Measurements from ENCODE around the gene C12orf57.

The C12orf57 gene

DNA sequence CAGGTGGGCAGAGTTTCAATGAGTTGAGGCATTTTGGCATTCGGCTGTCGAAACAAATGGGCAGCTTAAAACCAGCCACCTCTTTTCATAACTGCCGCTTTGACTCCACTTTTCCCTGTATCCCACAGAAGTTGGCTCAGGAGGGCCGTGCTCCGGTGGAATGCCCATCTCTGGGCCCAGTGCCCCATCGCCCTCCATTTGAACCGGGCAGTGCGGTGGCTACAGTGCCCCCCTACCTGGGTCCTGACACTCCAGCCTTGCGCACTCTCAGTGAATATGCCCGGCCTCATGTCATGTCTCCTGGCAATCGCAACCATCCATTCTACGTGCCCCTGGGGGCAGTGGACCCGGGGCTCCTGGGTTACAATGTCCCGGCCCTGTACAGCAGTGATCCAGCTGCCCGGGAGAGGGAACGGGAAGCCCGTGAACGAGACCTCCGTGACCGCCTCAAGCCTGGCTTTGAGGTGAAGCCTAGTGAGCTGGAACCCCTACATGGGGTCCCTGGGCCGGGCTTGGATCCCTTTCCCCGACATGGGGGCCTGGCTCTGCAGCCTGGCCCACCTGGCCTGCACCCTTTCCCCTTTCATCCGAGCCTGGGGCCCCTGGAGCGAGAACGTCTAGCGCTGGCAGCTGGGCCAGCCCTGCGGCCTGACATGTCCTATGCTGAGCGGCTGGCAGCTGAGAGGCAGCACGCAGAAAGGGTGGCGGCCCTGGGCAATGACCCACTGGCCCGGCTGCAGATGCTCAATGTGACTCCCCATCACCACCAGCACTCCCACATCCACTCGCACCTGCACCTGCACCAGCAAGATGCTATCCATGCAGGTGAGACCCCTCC is 5.2 kb upstream of the C12orf57 start:
- Mint-ChIP-seq H3K4me3 (no peak overlapping the region), H3K27ac (peak overlapping the region; percentile 88), H3K4me1 (peaks cover 22% of the 10 kb centered on the region), H3K9me3 (no peaks in the 10 kb centered on the region), H3K27me3 (no peaks in the 10 kb centered on the region), H3K36me3 (peaks cover 16% of the 10 kb centered on the region)
- no peak for DNase-seq (ENCODE audit: low spot score in 2 of 2)
- ATAC-seq (ENCODE audit: low read depth) = no peak

DNA sequence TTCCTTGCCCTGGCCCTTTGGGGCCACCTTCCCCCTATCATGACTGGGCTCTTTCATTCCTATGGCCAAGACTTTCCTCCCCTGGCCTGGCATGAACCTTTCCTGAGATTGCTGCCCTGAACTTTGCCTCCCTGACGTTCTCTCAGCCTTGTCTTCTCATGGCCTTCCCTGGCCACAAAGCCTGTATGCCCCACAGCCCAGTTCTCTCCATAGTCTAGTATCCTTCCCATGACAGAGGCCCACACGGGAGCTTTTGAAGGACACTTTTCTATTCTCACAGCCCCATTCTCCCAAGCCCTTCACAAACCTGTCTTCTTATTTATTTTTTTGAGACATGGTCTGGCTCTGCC is 4.7 kb upstream of the C12orf57 start:
- Mint-ChIP-seq H3K27me3 (no peaks in the 10 kb centered on the region), H3K4me3 (peak overlapping the region; percentile 25), H3K36me3 (peaks cover 13% of the 10 kb centered on the region), H3K4me1 (peaks cover 24% of the 10 kb centered on the region), H3K9me3 (no peaks in the 10 kb centered on the region), H3K27ac (peak overlapping the region; percentile 75)
- DNase-seq (ENCODE audit: low spot score in 2 of 2) (no peak), ATAC-seq (ENCODE audit: low read depth) (no peak)

DNA sequence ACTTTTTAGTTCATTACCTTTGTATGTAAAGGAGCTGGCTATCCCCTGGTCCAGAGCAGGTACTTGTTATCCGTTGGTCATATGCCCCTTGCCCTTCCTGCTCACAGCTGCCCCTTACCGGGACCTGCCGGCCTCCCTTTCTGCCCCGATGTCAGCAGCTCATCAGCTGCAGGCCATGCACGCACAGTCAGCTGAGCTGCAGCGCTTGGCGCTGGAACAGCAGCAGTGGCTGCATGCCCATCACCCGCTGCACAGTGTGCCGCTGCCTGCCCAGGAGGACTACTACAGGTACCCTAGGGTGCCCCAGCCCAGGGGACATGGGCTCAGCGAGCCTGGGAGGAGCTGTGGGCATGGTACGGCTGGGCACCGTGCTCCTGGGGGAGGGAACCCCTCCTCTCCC is 2.6 kb upstream of the C12orf57 start:
- no peaks in the 10 kb centered on the region for H3K27me3 Mint-ChIP-seq
- H3K4me1 Mint-ChIP-seq = peaks cover 32% of the 10 kb centered on the region
- no peak overlapping the region for H3K27ac Mint-ChIP-seq
- no peak overlapping the region for H3K4me3 Mint-ChIP-seq
- ATAC-seq (ENCODE audit: low read depth) (no peak), DNase-seq (ENCODE audit: low spot score in 2 of 2) (no peak)
- H3K36me3 Mint-ChIP-seq = peaks cover 4% of the 10 kb centered on the region
- H3K9me3 Mint-ChIP-seq = no peaks in the 10 kb centered on the region

DNA sequence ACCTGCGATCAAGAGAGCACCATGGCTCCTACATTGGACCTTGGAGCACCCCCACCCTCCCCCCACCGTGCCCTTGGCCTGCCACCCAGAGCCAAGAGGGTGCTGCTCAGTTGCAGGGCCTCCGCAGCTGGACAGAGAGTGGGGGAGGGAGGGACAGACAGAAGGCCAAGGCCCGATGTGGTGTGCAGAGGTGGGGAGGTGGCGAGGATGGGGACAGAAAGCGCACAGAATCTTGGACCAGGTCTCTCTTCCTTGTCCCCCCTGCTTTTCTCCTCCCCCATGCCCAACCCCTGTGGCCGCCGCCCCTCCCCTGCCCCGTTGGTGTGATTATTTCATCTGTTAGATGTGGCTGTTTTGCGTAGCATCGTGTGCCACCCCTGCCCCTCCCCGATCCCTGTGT is 2.0 kb upstream of the C12orf57 start:
- Mint-ChIP-seq H3K27me3 (no peaks in the 10 kb centered on the region), H3K4me1 (peaks cover 31% of the 10 kb centered on the region), H3K36me3 (peaks cover 4% of the 10 kb centered on the region), H3K4me3 (no peak overlapping the region), H3K27ac (peak overlapping the region; percentile 100), H3K9me3 (no peaks in the 10 kb centered on the region)
- DNase-seq (ENCODE audit: low spot score in 2 of 2) = no peak
- no peak for ATAC-seq (ENCODE audit: low read depth)

DNA sequence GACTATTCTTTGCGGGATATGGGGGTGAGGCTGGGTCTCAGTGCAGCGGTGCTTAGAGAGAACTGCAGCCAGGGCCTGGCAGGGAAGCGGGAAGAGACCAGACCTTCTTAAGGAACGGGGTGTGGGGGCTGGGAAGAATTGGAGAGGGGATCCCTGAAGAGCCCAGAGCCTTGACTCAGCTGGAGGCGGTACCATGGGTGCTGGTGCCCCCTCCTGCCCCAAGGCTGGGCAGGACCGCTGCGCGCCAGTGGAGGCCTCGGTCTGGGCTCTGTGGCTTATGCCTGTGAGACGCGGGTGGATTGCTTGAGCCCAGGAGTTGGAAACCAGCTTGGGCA is 1.5 kb upstream of the C12orf57 start:
- Mint-ChIP-seq H3K4me3 (no peak overlapping the region), H3K36me3 (peaks cover 4% of the 10 kb centered on the region), H3K27ac (peak overlapping the region; percentile 100), H3K9me3 (no peaks in the 10 kb centered on the region), H3K27me3 (no peaks in the 10 kb centered on the region), H3K4me1 (peaks cover 32% of the 10 kb centered on the region)
- ATAC-seq (ENCODE audit: low read depth) (no peak), DNase-seq (ENCODE audit: low spot score in 2 of 2) (no peak)

DNA sequence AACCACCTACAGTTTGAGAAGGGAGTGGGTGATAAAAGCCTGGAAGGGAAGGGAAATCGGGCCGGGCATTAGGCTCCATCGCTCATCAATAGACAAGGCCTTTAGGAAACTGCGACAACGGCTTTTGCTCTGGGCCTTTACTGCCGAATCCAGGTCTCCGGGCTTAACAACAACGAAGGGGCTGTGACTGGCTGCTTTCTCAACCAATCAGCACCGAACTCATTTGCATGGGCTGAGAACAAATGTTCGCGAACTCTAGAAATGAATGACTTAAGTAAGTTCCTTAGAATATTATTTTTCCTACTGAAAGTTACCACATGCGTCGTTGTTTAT is 467 bp upstream of the C12orf57 start:
- Mint-ChIP-seq H3K27me3 (no peaks in the 10 kb centered on the region), H3K36me3 (peaks cover 4% of the 10 kb centered on the region), H3K4me3 (peak overlapping the region; percentile 95), H3K9me3 (no peaks in the 10 kb centered on the region), H3K4me1 (peaks cover 36% of the 10 kb centered on the region), H3K27ac (peak overlapping the region; percentile 100)
- ATAC-seq (ENCODE audit: low read depth) = peak; percentile 59
- peak in 1 of 2 donors; percentile 60 for DNase-seq (ENCODE audit: low spot score in 2 of 2)

DNA sequence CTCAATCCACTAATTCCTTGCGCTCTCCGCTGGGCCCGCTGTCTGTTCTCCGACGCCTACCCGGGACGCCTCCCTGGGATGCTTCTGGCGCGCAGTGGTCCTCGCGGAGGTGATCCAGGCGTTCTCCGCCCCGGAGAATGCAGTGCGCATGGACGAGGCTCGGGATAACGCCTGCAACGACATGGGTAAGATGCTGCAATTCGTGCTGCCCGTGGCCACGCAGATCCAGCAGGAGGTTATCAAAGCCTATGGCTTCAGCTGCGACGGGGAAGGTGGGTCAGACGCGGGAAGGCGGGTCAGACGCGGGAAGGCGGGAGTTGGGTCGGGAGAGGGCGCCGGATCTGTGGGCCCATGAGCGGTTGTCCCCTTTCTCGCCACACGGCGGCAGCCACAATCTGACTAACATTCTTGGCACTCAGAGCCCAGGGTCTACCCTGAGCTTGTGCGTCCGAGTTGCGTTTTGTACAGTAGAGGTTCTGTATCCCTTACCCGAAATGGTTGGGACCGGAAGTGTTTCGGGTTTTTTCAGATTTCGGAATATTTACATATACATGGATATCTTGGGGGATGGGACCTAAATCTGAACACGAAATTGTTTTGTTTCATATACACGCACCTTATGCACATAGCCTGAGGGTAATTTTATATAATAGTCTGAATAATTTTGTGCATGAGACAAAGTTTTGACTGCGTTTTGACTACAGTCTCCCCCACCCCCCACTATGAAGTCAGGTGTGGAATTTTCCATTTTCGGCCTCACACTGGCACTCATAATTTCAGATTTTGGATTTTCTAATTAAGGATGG is 762 bp downstream of the C12orf57 start:
- Mint-ChIP-seq H3K27me3 (no peaks in the 10 kb centered on the region), H3K9me3 (no peaks in the 10 kb centered on the region), H3K4me1 (peaks cover 43% of the 10 kb centered on the region), H3K27ac (peak overlapping the region; percentile 100), H3K36me3 (peaks cover 2% of the 10 kb centered on the region), H3K4me3 (peak overlapping the region; percentile 95)
- ATAC-seq (ENCODE audit: low read depth) (peak; percentile 40), DNase-seq (ENCODE audit: low spot score in 2 of 2) (peak; percentile 76 to 82)

DNA sequence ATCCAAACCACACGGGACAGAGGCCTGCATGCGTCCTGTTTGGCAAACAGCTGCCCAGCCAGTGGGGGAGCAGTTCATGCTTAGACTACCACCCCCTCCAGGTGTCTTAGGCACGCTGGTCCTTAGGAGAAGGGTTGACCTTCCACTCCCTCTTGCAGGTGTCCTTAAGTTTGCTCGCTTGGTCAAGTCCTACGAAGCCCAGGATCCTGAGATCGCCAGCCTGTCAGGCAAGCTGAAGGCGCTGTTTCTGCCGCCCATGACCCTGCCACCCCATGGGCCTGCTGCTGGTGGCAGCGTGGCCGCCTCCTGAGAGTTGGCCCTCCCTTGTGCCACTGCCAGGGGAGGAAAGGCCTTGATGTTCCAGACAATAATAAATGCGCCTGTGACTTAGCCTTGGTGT is 1.8 kb downstream of the C12orf57 start:
- Mint-ChIP-seq H3K27ac (peak overlapping the region; percentile 94), H3K27me3 (no peaks in the 10 kb centered on the region), H3K9me3 (no peaks in the 10 kb centered on the region), H3K36me3 (no peaks in the 10 kb centered on the region), H3K4me1 (peaks cover 52% of the 10 kb centered on the region), H3K4me3 (peak overlapping the region; percentile 78)
- no peak for ATAC-seq (ENCODE audit: low read depth)
- DNase-seq (ENCODE audit: low spot score in 2 of 2) = no peak

DNA sequence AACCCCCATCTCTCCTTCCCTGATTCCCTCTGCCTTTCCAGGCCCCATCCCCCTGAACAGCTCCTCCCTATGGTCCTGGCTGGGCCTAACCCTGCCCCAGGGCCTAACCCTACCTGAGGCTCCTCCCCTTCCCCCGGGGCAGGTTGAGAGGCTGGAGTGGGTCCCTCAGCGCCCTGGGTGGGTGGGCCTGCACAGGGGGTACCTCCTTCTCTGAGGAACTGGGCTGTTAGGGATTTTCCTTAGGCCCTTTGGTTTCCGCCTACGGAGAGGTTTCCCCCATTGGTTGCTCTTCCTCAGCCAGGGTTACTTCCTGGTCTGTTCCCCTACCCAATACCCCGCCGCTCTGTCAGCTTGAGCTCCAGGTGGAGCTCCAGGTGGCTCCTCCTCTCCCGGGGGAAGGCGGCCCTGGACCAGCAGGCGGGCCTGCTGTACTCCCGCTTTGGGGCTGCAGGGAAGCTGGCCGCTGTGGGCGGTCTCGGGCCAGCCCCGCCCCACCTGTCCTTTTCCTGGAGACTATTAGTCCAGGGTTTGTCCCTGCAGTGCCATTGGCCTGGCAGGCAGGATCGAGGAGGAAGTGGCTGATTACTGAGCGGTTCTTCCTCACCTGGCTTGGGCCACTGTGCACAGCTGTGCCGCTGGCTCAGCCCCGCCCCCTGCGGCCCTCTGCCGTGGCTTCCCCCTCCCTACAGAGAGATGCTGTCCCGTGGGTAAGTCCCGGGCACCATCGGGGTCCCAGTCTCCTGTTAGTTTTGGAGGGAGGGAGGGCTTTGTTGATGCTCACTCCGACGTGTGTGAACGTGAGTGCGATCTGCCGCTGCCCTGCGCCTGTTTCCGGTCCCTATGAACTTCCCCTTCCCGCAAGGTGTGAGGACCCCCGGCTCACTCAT is 2.5 kb downstream of the C12orf57 start:
- Mint-ChIP-seq H3K27me3 (no peaks in the 10 kb centered on the region), H3K4me3 (peak overlapping the region; percentile 78), H3K4me1 (peaks cover 56% of the 10 kb centered on the region), H3K36me3 (no peaks in the 10 kb centered on the region), H3K27ac (peak overlapping the region; percentile 94), H3K9me3 (no peaks in the 10 kb centered on the region)
- ATAC-seq (ENCODE audit: low read depth) (peak; percentile 33), DNase-seq (ENCODE audit: low spot score in 2 of 2) (peak; percentile 62 to 66)

DNA sequence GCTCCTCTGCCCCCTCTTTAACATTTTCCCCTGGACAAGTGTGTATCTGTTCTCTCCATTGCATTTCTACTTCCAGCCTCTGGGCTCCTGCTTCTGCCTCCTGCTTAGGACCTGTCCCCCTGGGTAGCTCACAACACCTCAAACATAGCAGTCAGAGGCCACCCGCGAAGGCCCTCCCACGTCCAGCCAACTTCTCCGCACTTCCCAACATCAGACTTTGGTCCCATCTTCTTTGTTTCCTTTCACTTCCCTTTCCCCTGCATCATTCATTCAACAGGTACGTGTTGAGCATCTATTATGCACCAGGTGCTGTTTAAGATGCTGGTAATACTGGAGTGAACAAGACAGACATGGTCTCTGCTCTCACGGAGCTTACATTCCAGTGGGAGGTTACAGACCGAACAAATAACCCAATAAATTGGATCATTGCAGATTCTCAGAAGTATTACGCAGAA is 3.1 kb downstream of the C12orf57 start:
- peaks cover 4% of the 10 kb centered on the region for H3K36me3 Mint-ChIP-seq
- no peaks in the 10 kb centered on the region for H3K27me3 Mint-ChIP-seq
- H3K27ac Mint-ChIP-seq = peak overlapping the region; percentile 94
- peaks cover 56% of the 10 kb centered on the region for H3K4me1 Mint-ChIP-seq
- ATAC-seq (ENCODE audit: low read depth) (no peak), DNase-seq (ENCODE audit: low spot score in 2 of 2) (no peak)
- no peaks in the 10 kb centered on the region for H3K9me3 Mint-ChIP-seq
- H3K4me3 Mint-ChIP-seq = peak overlapping the region; percentile 78

DNA sequence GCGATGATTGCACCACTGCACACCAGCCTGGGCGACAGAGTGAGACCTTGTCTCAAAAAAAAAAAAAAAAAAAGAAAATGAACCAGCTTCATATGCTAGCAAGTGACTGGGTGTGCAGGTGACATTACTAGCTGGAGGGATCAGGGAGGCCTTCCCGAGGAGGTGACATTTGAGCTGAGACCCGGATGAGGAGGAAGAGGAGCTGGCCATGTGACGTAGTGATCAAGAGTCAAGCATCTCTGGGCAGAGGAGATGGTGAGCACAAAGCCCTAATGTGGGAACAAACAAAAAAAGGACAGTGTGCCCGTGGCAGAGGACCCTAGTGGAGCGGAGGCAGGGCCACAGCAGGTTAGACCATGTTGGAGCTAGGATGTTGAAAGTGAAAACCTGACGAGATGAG is 3.8 kb downstream of the C12orf57 start:
- H3K4me3 Mint-ChIP-seq = peak overlapping the region; percentile 54
- ATAC-seq (ENCODE audit: low read depth) (no peak), DNase-seq (ENCODE audit: low spot score in 2 of 2) (no peak)
- H3K9me3 Mint-ChIP-seq = no peaks in the 10 kb centered on the region
- peaks cover 11% of the 10 kb centered on the region for H3K36me3 Mint-ChIP-seq
- peak overlapping the region; percentile 94 for H3K27ac Mint-ChIP-seq
- peaks cover 56% of the 10 kb centered on the region for H3K4me1 Mint-ChIP-seq
- H3K27me3 Mint-ChIP-seq = no peaks in the 10 kb centered on the region

DNA sequence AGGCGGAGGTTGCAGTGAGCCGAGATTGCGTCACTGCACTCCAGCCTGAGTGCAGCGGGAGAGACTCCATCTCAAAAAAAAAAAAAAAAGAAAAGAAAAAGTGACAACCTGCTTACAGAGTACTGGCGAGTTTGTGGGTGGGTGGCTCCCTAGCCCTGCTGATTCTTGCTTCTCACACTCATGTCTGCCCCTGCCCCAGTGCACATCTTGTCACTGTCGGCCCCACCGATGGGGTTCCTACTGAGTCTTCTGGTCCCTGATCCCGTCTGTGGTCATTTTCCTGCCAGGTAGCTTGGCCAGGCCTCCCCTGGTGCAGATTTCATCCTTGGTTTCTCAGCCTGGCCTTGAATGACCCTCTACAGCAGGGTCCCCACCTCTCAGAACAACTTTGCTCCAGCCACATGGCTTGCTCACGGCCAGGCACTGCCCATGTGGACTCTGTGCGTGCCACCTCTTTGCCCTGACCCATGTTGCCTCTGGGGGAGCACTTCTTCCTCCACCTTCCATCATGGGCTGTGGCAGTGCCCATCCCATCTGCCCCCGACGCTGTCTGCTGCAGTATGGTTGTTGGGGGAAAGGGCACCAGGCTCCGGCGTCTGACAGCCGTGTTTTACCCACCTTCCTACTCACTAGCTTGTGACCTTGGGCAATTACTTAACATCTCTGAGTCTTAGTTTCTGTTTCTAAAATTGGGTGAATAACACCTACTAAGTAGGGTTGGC is 5.2 kb downstream of the C12orf57 start:
- H3K4me1 Mint-ChIP-seq = peaks cover 55% of the 10 kb centered on the region
- H3K27ac Mint-ChIP-seq = peak overlapping the region; percentile 94
- DNase-seq (ENCODE audit: low spot score in 2 of 2) (peak in 1 of 2 donors; percentile 22), ATAC-seq (ENCODE audit: low read depth) (peak; percentile 3)
- no peaks in the 10 kb centered on the region for H3K27me3 Mint-ChIP-seq
- peak overlapping the region; percentile 73 for H3K4me3 Mint-ChIP-seq
- H3K9me3 Mint-ChIP-seq = no peaks in the 10 kb centered on the region
- peaks cover 21% of the 10 kb centered on the region for H3K36me3 Mint-ChIP-seq

DNA sequence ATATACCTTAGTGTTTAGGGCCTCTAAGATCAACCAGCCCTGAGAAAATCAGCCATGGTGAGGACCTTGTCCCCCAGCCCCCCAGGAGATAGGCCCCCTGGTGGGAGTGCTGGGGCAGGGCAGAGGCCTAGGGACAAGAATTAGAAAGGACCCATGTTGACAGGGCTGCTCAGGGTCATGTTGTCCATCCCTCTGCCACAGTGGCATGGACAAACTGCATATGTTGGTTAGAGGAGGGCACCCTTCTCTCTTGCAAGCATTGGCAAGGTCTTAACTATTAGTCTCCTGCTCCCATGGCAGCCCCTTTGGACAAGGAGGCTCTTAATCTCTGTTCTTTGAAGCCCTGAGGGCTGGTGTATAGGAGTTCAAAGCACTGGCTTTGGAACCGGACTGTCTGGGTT is 6.6 kb downstream of the C12orf57 start:
- ATAC-seq (ENCODE audit: low read depth) (no peak), DNase-seq (ENCODE audit: low spot score in 2 of 2) (no peak)
- Mint-ChIP-seq H3K4me1 (peaks cover 62% of the 10 kb centered on the region), H3K9me3 (no peaks in the 10 kb centered on the region), H3K27me3 (no peaks in the 10 kb centered on the region), H3K36me3 (peaks cover 32% of the 10 kb centered on the region), H3K27ac (peak overlapping the region; percentile 94), H3K4me3 (peak overlapping the region; percentile 99)

Measured in memory B cell (primary cell).